ENCODE results near the gene SLCO2B1. TPM values are rescaled to one million over a fixed set of nuclear protein-coding genes. Genes with fewer than 3 reads are reported as not detected.

Gene SLCO2B1
- total and polyA plus RNA-seq, 3 donors from 2014 or later = 18.2 to 46.2 (median 33.2) TPM

DNA sequence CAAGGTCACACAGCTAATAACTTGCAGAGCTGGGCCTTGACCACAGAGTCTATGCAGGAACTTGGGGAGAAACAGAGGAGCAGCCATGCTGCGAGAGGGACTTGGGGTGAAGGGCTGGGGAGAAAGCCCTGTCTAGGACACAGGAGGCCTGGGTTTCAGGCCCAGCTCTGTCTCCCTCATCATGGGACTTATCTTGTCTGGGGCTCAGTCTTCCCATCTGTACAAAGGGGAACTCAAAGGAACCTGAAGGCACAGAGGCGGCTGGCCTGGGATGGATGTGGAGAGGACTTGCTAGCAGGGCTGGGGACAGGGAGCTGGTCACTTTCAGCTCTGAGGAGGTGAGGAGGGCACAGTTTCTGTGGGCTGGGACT is 52.7 kb downstream of the SLCO2B1 start:
- H3K27me3 ChIP-seq = no peaks in the 10 kb centered on the region
- 81 to 98% methylated on average over 2 of the region's 2 CpGs for WGBS, 2 donors
- no peak overlapping the region for H3K4me3 ChIP-seq
- no peaks in the 10 kb centered on the region for H3K36me3 ChIP-seq (ENCODE audit: low read depth, missing control alignments)
- H3K27ac ChIP-seq = no peak overlapping the region
- H3K9me3 ChIP-seq = no peaks in the 10 kb centered on the region
- no peak for DNase-seq
- intact Hi-C loops (cut with DNase I; ENCODE audit: low total_unique reads) = loop anchor here (5.0 kb wide), 1 partner anchor 56 kb away; no protein-coding TSS in a partner anchor
- TF ChIP-seq POLR2A (IDR thresholded peaks at IDR 0.05) = no peak
- TF ChIP-seq, protein P1, sequence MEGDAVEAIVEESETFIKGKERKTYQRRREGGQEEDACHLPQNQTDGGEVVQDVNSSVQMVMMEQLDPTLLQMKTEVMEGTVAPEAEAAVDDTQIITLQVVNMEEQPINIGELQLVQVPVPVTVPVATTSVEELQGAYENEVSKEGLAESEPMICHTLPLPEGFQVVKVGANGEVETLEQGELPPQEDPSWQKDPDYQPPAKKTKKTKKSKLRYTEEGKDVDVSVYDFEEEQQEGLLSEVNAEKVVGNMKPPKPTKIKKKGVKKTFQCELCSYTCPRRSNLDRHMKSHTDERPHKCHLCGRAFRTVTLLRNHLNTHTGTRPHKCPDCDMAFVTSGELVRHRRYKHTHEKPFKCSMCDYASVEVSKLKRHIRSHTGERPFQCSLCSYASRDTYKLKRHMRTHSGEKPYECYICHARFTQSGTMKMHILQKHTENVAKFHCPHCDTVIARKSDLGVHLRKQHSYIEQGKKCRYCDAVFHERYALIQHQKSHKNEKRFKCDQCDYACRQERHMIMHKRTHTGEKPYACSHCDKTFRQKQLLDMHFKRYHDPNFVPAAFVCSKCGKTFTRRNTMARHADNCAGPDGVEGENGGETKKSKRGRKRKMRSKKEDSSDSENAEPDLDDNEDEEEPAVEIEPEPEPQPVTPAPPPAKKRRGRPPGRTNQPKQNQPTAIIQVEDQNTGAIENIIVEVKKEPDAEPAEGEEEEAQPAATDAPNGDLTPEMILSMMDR (IDR thresholded peaks at IDR 0.05) = no peak
- peaks cover 14% of the 10 kb centered on the region for H3K4me1 ChIP-seq

DNA sequence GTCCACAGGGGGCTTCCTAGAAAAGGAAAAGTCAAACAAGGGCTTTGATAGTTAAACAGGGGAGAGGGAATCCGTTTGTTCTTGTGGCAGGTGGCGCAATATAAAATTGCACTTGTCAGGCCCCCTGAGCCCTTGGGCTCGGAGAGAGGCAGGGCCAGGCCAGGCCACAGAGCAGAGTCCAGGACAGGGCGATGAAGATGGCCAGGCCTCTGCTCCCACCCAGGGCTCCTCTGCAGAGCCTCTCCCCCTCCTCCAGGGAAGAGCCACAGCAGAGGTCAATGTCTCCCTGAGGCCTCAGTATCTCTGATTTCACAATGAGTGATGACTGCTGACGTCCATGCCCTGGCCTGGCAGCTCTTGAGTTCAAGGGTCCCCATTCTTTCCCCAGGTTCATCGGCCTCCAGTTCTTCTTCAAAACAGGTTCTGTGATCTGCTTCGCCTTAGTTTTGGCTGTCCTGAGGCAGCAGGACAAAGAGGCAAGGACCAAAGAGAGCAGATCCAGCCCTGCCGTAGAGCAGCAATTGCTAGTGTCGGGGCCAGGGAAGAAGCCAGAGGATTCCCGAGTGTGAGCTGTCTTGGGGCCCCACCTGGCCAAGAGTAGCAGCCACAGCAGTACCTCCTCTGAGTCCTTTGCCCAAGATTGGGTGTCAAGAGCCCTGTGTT is 53.2 kb downstream of the SLCO2B1 start:
- 88 to 89% methylated on average over 10 of the region's 10 CpGs for WGBS, 2 donors
- Histone ChIP-seq H3K4me1 (peaks cover 14% of the 10 kb centered on the region), H3K4me3 (no peak overlapping the region), H3K27me3 (no peaks in the 10 kb centered on the region), H3K27ac (no peak overlapping the region), H3K36me3 (ENCODE audit: low read depth, missing control alignments) (no peaks in the 10 kb centered on the region), H3K9me3 (no peaks in the 10 kb centered on the region)
- intact Hi-C loops (cut with DNase I; ENCODE audit: low total_unique reads) = loop anchor here (5.0 kb wide), 1 partner anchor 57 kb away; no protein-coding TSS in a partner anchor
- no peak for DNase-seq
- TF ChIP-seq POLR2A (IDR thresholded peaks at IDR 0.05) = no peak
- TF ChIP-seq, protein P1 (IDR thresholded peaks at IDR 0.05) = no peak

DNA sequence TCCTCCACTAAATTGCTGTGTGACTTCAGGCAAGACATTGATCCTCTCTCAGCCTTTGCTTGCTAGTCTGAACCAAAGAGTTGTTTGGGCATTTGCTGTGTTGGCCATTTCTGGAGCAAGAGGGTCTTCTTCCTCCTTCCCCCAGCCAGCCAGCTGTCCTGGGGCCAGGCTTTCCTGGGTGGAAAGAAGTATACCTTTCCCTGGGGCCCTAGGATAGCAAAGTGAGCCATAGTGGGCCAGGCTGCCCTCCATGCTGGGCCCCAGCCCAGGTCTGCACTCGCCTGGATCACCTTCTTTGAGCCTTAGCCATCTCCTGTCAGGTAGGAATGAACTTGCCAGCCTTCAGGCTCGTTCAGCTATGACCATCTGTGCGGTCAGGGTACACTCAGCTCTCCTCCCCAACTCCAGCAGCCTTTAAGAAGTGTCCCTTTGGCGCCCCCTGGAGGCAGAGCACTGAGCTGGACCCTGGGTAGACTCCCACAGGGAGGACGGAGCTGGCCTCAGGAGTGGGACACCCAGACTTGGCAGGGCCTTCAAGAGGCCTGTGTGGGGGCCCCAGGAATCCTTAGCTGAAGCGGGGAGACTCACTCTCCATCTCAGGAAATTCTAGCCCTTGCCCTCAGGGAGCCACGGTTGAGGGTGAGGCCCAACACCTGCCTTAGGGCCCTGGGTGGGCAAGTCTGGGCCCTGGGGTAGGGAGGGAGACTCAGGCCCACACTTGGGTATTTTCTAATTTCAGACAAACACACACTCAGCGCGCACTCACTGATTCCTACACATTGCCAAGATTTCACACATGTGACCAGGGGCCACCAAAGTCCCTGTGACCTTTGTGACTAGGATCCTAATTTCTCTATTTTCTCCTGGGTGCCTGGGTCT is 54.0 kb downstream of the SLCO2B1 start:
- no peak for TF ChIP-seq POLR2A (IDR thresholded peaks at IDR 0.05)
- TF ChIP-seq, protein P1 (IDR thresholded peaks at IDR 0.05) = peak; percentile 90 to 97 (median 92)
- 35 to 51% methylated on average over 9 of the region's 9 CpGs for WGBS, 2 donors
- intact Hi-C loops (cut with DNase I; ENCODE audit: low total_unique reads) = loop anchor here (5.0 kb wide), 1 partner anchor 58 kb away; no protein-coding TSS in a partner anchor
- Histone ChIP-seq H3K4me3 (no peak overlapping the region), H3K27me3 (no peaks in the 10 kb centered on the region), H3K9me3 (no peaks in the 10 kb centered on the region), H3K27ac (no peak overlapping the region), H3K36me3 (ENCODE audit: low read depth, missing control alignments) (no peaks in the 10 kb centered on the region), H3K4me1 (peaks cover 7% of the 10 kb centered on the region)
- DNase-seq = peak; percentile 97

DNA sequence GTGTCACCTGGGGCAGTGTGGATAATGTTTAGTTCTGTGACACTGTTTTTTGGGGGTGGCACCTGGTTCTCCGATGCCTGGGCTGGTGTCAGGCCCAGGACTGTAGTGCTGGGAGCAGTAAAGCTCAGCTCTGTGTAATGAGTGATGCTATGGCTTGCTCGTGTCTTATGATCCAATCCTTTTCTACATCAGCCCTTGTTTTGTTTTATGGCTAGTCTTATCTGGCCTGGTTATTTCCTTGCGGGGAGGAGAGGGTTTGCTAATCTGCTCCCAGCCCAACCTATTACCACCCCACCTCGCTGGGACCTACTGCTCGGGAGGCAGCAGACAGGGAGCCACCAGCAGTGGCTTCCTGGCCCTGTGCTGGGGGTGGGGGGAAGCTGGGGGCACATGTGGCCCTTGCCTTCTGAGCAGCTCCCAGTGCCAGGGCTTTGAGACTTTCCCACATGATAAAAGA is 54.7 kb downstream of the SLCO2B1 start:
- WGBS, 2 donors = 74 to 82% methylated on average over 5 of the region's 5 CpGs
- Histone ChIP-seq H3K4me1 (peaks cover 3% of the 10 kb centered on the region), H3K9me3 (no peaks in the 10 kb centered on the region), H3K36me3 (ENCODE audit: low read depth, missing control alignments) (no peaks in the 10 kb centered on the region), H3K4me3 (no peak overlapping the region), H3K27ac (no peak overlapping the region), H3K27me3 (no peaks in the 10 kb centered on the region)
- TF ChIP-seq, protein P1 (IDR thresholded peaks at IDR 0.05) = no peak
- TF ChIP-seq POLR2A (IDR thresholded peaks at IDR 0.05) = no peak
- no peak for DNase-seq
- intact Hi-C loops (cut with DNase I; ENCODE audit: low total_unique reads) = no loop called here

All from testis (tissue), 3 donors.